NCI-H345 treated with DMSO at 0.1 percent for 48 hours (cell line): ENCODE results near the gene SNRPA1.
"Not testable (repeated sequence)": the region's sequence is repeated elsewhere in the genome, so short reads cannot be mapped to it uniquely, and the experiment has no call there.

Experiments used
- DNase-seq: peaks from one replicate; lab custom pipeline; 2025; ENCODE audit not compliant: unreplicated experiment; lab: John Stamatoyannopoulos, UW

Gene SNRPA1

GRCh38 chr15:101294731-101295606 lies at the start of gene SNRPA1:
Gene SNRPA1 (minus strand): TSS chr15:101295248. CDS start chr15:101295178, 70 bp downstream.
- peak; percentile 64 for DNase-seq

GRCh38 chr15:101342056-101342455 lies 47.0 kb upstream of the SNRPA1 start:
- DNase-seq, result no peak

- DNase-seq, result peak; percentile 23
Measured at GRCh38 chr15:101338502-101339057, 43.5 kb upstream of the SNRPA1 start.

- DNase-seq, result no peak
Measured at GRCh38 chr15:101337976-101338375, 42.9 kb upstream of the SNRPA1 start.

GRCh38 chr15:101333907-101334789 lies 39.1 kb upstream of the SNRPA1 start:
- not testable (repeated sequence) for DNase-seq

- no peak for DNase-seq
Measured at GRCh38 chr15:101332061-101332467, 37.0 kb upstream of the SNRPA1 start.

GRCh38 chr15:101329867-101330380 lies 34.9 kb upstream of the SNRPA1 start:
- DNase-seq, result no peak

GRCh38 chr15:101329309-101329863 lies 34.3 kb upstream of the SNRPA1 start:
- no peak for DNase-seq

GRCh38 chr15:101328001-101328400 lies 33.0 kb upstream of the SNRPA1 start:
- DNase-seq, result no peak

GRCh38 chr15:101327147-101327740 lies 32.2 kb upstream of the SNRPA1 start:
- DNase-seq, result no peak

- no peak for DNase-seq
Measured at GRCh38 chr15:101326462-101327146, 31.6 kb upstream of the SNRPA1 start.

GRCh38 chr15:101326026-101326315 lies 30.9 kb upstream of the SNRPA1 start:
- DNase-seq, result no peak

- no peak for DNase-seq
Measured at GRCh38 chr15:101325263-101326025, 30.4 kb upstream of the SNRPA1 start.

- no peak for DNase-seq
Measured at GRCh38 chr15:101324524-101325177, 29.6 kb upstream of the SNRPA1 start.

GRCh38 chr15:101323793-101324523 lies 28.9 kb upstream of the SNRPA1 start:
- no peak for DNase-seq

GRCh38 chr15:101322854-101323477 lies 27.9 kb upstream of the SNRPA1 start:
- no peak for DNase-seq

- DNase-seq, result no peak
Measured at GRCh38 chr15:101322016-101322695, 27.1 kb upstream of the SNRPA1 start.
